ENCODE results near the gene CEP295NL.
A peak's percentile ranks its signal among the peaks of the same experiment; 100 is the strongest.

The CEP295NL gene

GRCh38 chr17:78865682-78866390 is 37.2 kb downstream of the CEP295NL start:
- no peaks in the 10 kb centered on the region for H3K36me3 ChIP-seq (ENCODE audit: control insufficient read depth, insufficient read depth, low read length)
- peak; percentile 94 for TF ChIP-seq CTCF (IDR thresholded peaks at IDR 0.05)
- H3K9me3 ChIP-seq (ENCODE audit: control insufficient read depth, low read length) = no peaks in the 10 kb centered on the region
- H3K9ac ChIP-seq = no peak overlapping the region
- H3K79me2 ChIP-seq = no peaks in the 10 kb centered on the region
- H3K4me3 ChIP-seq (ENCODE audit: low read depth, low read length) = no peak overlapping the region
- no peak overlapping the region for H2AFZ ChIP-seq
- H3K4me1 ChIP-seq = no peaks in the 10 kb centered on the region
- no peaks in the 10 kb centered on the region for H3K27me3 ChIP-seq (ENCODE audit: control insufficient read depth, insufficient read depth, low read length)
- H3K27ac ChIP-seq = no peak overlapping the region
- H3K4me2 ChIP-seq (ENCODE audit: low read length) = no peak overlapping the region

DNA sequence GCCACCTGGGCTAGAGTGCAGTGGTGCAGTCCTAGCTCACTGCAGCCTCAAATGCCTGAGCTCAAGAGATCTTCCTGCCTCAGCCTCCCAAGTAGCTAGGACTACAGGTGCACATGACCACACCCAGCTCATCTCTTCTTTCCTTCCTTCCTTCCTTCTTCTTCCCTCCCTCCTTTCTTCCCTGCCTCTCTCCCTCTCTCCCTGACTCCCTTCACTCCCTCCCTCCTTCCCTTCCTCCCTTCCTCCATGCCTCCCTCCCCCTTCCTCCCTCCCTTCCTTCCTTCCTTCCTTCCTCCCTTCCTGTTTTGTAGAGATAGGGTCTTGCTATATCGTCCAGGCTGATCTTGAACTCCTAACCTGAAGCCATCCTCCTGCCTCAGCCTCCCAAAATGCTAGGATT is 38.9 kb downstream of the CEP295NL start:
- TF ChIP-seq CTCF (IDR thresholded peaks at IDR 0.05) = no peak
- Histone ChIP-seq H3K9me3 (ENCODE audit: control insufficient read depth, low read length) (no peaks in the 10 kb centered on the region), H3K27me3 (ENCODE audit: control insufficient read depth, insufficient read depth, low read length) (no peaks in the 10 kb centered on the region), H3K79me2 (no peaks in the 10 kb centered on the region), H3K4me3 (ENCODE audit: low read depth, low read length) (no peak overlapping the region), H3K27ac (no peak overlapping the region), H3K4me1 (no peaks in the 10 kb centered on the region), H2AFZ (no peak overlapping the region), H3K9ac (no peak overlapping the region), H3K4me2 (ENCODE audit: low read length) (no peak overlapping the region), H3K36me3 (ENCODE audit: control insufficient read depth, insufficient read depth, low read length) (no peaks in the 10 kb centered on the region)

DNA sequence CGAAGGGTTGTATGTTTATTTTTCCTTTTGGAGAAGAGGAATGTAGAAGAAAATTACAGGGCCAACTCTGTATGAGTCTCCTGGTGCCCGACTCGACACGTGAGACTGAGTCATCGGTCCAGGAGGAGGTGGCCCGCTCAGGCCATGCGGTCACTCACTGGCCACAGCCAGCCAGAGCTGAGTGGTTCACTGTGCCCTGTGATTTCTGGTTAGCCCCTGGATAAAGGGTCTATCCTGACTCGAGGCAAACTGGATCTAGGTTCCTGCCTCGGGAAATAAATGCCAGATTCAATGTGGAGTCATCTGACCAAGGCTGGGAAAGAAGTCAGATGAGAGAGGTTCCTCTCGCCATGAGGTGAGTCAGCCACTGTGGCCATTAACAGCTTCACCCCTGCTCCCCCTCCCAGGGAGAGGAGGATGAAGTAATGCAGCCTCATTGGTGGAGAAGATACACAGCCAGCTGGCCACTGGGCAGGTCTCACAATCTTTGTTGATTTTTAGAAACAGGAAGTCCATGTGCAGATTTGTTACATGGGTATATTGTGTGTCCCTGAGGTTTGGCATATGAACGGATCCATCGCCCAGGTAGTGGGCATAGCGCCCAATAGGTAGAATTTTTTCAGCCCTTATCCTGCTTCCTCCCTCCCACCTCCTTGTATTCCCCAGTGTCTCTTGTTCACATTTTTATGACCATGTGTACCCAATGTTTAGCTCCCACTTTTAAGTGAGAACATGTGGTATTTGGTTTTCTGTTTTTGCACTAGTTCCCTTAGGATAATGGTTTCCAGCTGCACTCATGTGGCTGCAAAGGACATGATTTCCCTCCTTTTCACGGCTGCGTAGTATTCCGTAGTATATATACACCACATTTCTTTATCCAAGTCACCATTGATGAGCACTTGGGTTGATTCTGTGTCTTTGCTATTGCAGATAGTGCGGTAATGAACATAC is 40.7 kb downstream of the CEP295NL start:
- Histone ChIP-seq H3K79me2 (no peaks in the 10 kb centered on the region), H3K4me3 (ENCODE audit: low read depth, low read length) (no peak overlapping the region), H3K4me1 (no peaks in the 10 kb centered on the region), H3K27ac (no peak overlapping the region), H2AFZ (no peak overlapping the region), H3K27me3 (ENCODE audit: control insufficient read depth, insufficient read depth, low read length) (no peaks in the 10 kb centered on the region), H3K36me3 (ENCODE audit: control insufficient read depth, insufficient read depth, low read length) (no peaks in the 10 kb centered on the region), H3K9me3 (ENCODE audit: control insufficient read depth, low read length) (no peaks in the 10 kb centered on the region), H3K4me2 (ENCODE audit: low read length) (no peak overlapping the region), H3K9ac (no peak overlapping the region)
- no peak for TF ChIP-seq CTCF (IDR thresholded peaks at IDR 0.05)

- H3K79me2 ChIP-seq = no peaks in the 10 kb centered on the region
- H3K27me3 ChIP-seq (ENCODE audit: control insufficient read depth, insufficient read depth, low read length) = no peaks in the 10 kb centered on the region
- H3K9me3 ChIP-seq (ENCODE audit: control insufficient read depth, low read length) = no peaks in the 10 kb centered on the region
- no peak overlapping the region for H3K4me3 ChIP-seq (ENCODE audit: low read depth, low read length)
- H3K36me3 ChIP-seq (ENCODE audit: control insufficient read depth, insufficient read depth, low read length) = no peaks in the 10 kb centered on the region
- H3K27ac ChIP-seq = no peak overlapping the region
- TF ChIP-seq CTCF (IDR thresholded peaks at IDR 0.05) = no peak
- no peak overlapping the region for H2AFZ ChIP-seq
- H3K4me1 ChIP-seq = no peaks in the 10 kb centered on the region
- no peak overlapping the region for H3K4me2 ChIP-seq (ENCODE audit: low read length)
- H3K9ac ChIP-seq = no peak overlapping the region
These were observed 41.8 kb downstream of the CEP295NL start for GRCh38 chr17:78861229-78861628.

All from parathyroid adenoma (tissue), 2 donors.